ENCODE results near the gene CCDC88C. TPM values are rescaled to one million over a fixed set of nuclear protein-coding genes. Genes with fewer than 3 reads are reported as not detected.

The CCDC88C gene
- total RNA-seq, 1 donor from 2014 or later, result 17.8 TPM

DNA sequence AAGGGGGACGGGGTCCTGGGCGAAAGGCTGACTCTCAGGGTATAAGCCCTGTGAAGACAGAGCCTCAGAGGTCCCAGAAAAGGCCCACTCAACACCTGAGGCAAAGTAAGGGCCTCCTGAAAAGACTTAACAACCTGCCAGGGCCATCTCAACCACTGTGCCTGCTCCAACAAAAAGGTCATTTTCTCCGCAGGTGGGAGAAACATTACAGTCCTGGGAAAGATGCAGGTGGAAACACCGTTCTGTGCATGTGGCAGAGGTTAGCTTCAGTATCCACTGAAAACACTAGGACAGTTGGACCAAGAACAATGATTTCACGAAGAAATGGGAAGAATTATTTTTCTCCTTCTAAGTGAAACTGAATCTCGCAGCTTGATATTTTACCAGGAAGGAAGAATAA lies 50.9 kb downstream of the CCDC88C start:
- peaks cover 98% of the 10 kb centered on the region for H3K79me2 ChIP-seq (ENCODE audit: low read depth)
- H3K9ac ChIP-seq, result no peak overlapping the region
- H3K27ac Mint-ChIP-seq, result no peak overlapping the region
- H3K4me2 ChIP-seq, result no peak overlapping the region
- H3K4me3 ChIP-seq, result no peak overlapping the region
- no peak overlapping the region for H3K4me3 Mint-ChIP-seq
- no peaks in the 10 kb centered on the region for H3K36me3 Mint-ChIP-seq
- no peak overlapping the region for H2AFZ ChIP-seq (replicated peaks)
- H3K4me1 ChIP-seq, result peaks cover 45% of the 10 kb centered on the region
- H3K36me3 ChIP-seq, result no peaks in the 10 kb centered on the region
- no peaks in the 10 kb centered on the region for H3K9me3 ChIP-seq (ENCODE audit: low read depth)
- H3K27me3 ChIP-seq, result no peaks in the 10 kb centered on the region
- H3K9me3 Mint-ChIP-seq, result no peaks in the 10 kb centered on the region
- no peak for DNase-seq (ENCODE audit: low spot score)
- peaks cover 72% of the 10 kb centered on the region for H4K20me1 ChIP-seq (ENCODE audit: low read depth)
- peaks cover 4% of the 10 kb centered on the region for H3K27me3 Mint-ChIP-seq (ENCODE audit: insufficient read depth, low read depth)
- peaks cover 44% of the 10 kb centered on the region for H3K4me1 Mint-ChIP-seq
- H3K27ac ChIP-seq, result no peak overlapping the region
- TF ChIP-seq EZH2 (IDR thresholded peaks at IDR 0.05) (no peak), EZH2phosphoT487 (IDR thresholded peaks at IDR 0.05) (no peak)
- TF ChIP-seq, protein P1, sequence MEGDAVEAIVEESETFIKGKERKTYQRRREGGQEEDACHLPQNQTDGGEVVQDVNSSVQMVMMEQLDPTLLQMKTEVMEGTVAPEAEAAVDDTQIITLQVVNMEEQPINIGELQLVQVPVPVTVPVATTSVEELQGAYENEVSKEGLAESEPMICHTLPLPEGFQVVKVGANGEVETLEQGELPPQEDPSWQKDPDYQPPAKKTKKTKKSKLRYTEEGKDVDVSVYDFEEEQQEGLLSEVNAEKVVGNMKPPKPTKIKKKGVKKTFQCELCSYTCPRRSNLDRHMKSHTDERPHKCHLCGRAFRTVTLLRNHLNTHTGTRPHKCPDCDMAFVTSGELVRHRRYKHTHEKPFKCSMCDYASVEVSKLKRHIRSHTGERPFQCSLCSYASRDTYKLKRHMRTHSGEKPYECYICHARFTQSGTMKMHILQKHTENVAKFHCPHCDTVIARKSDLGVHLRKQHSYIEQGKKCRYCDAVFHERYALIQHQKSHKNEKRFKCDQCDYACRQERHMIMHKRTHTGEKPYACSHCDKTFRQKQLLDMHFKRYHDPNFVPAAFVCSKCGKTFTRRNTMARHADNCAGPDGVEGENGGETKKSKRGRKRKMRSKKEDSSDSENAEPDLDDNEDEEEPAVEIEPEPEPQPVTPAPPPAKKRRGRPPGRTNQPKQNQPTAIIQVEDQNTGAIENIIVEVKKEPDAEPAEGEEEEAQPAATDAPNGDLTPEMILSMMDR (IDR thresholded peaks at IDR 0.05), result no peak
- peaks cover 3% of the 10 kb centered on the region for H3F3A ChIP-seq (ENCODE audit: low read depth)

DNA sequence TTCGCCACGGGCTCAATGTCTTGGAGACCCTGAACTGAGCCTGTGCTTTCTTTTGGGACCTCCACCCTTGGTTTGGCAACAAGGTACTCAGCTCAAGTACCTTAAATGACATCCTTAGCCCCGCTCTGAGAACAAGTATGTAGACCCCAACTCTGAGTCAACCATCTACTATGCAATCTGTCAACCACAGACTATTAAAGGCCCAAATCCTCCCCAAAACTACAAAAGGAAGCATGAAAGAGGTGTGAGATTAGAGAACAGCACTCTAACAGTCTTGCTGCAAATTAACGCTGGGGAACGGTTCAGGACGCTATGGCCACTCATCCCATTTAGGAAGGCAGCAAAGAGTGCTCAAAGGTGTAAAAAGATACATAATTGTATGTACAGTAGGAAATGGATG lies 52.1 kb downstream of the CCDC88C start:
- H3K9me3 Mint-ChIP-seq, result no peaks in the 10 kb centered on the region
- DNase-seq (ENCODE audit: low spot score), result no peak
- no peaks in the 10 kb centered on the region for H3K27me3 ChIP-seq
- peaks cover 49% of the 10 kb centered on the region for H3K4me1 Mint-ChIP-seq
- H3K9me3 ChIP-seq (ENCODE audit: low read depth), result no peaks in the 10 kb centered on the region
- H3F3A ChIP-seq (ENCODE audit: low read depth), result peaks cover 3% of the 10 kb centered on the region
- H3K27ac Mint-ChIP-seq, result peak overlapping the region; percentile 43
- peaks cover 37% of the 10 kb centered on the region for H3K4me1 ChIP-seq
- no peak overlapping the region for H3K9ac ChIP-seq
- H3K4me2 ChIP-seq, result no peak overlapping the region
- no peak overlapping the region for H3K27ac ChIP-seq
- no peaks in the 10 kb centered on the region for H3K36me3 Mint-ChIP-seq
- H3K36me3 ChIP-seq, result no peaks in the 10 kb centered on the region
- no peak for TF ChIP-seq EZH2 (IDR thresholded peaks at IDR 0.05)
- no peak for TF ChIP-seq EZH2phosphoT487 (IDR thresholded peaks at IDR 0.05)
- TF ChIP-seq, protein P1 (IDR thresholded peaks at IDR 0.05), result no peak
- H3K27me3 Mint-ChIP-seq (ENCODE audit: insufficient read depth, low read depth), result peaks cover 7% of the 10 kb centered on the region
- H2AFZ ChIP-seq (replicated peaks), result no peak overlapping the region
- H3K79me2 ChIP-seq (ENCODE audit: low read depth), result peaks cover 96% of the 10 kb centered on the region
- no peak overlapping the region for H3K4me3 Mint-ChIP-seq
- peaks cover 60% of the 10 kb centered on the region for H4K20me1 ChIP-seq (ENCODE audit: low read depth)
- H3K4me3 ChIP-seq, result no peak overlapping the region

DNA sequence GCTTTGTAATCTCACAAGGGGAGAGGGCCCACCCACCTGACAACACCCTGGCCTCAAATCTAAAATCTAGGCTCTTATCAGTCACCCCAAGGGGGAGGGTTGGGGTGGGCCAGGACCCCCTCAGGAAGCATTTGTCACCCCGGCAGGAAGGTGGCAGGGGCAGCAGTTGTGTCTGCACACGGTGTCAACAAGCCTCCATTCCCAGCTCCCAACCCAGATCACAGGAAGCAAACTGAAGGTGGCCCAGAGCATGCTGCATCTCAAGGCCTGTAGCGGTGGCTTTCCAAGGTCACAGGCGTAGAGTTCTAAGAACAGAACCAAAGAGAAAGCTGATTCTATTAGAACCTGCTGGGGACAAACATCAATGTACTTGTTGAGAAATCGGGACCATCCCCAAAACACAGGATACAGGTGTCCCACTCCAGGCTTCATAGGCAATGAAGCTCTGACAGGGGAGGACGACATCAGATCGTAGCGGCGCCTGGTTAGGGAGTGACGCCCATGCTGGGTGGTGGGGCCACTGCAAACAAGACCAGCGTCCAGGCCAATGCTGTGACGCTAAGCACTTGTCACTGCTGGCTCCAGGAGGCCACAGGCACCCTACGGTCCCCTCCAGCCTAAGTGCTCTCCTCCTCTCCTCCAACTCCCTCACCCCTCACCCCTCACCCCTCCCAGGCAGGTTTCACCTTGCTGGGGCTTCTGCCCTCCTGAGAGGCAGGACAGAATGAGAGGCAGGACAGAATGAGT lies 52.9 kb downstream of the CCDC88C start:
- H3K79me2 ChIP-seq (ENCODE audit: low read depth), result peaks cover 96% of the 10 kb centered on the region
- no peak for DNase-seq (ENCODE audit: low spot score)
- Mint-ChIP-seq H3K9me3 (no peaks in the 10 kb centered on the region), H3K27me3 (ENCODE audit: insufficient read depth, low read depth) (peaks cover 7% of the 10 kb centered on the region), H3K4me3 (no peak overlapping the region), H3K27ac (no peak overlapping the region), H3K4me1 (peaks cover 43% of the 10 kb centered on the region), H3K36me3 (no peaks in the 10 kb centered on the region)
- H3F3A ChIP-seq (ENCODE audit: low read depth), result peaks cover 3% of the 10 kb centered on the region
- no peaks in the 10 kb centered on the region for H3K27me3 ChIP-seq
- peaks cover 51% of the 10 kb centered on the region for H4K20me1 ChIP-seq (ENCODE audit: low read depth)
- H3K9ac ChIP-seq, result no peak overlapping the region
- H3K4me2 ChIP-seq, result peak overlapping the region; percentile 12
- no peak overlapping the region for H2AFZ ChIP-seq (replicated peaks)
- no peak for TF ChIP-seq EZH2phosphoT487 (IDR thresholded peaks at IDR 0.05)
- no peak for TF ChIP-seq EZH2 (IDR thresholded peaks at IDR 0.05)
- TF ChIP-seq, protein P1 (IDR thresholded peaks at IDR 0.05), result no peak
- H3K4me3 ChIP-seq, result no peak overlapping the region
- no peaks in the 10 kb centered on the region for H3K36me3 ChIP-seq
- H3K4me1 ChIP-seq, result peaks cover 29% of the 10 kb centered on the region
- no peak overlapping the region for H3K27ac ChIP-seq
- no peaks in the 10 kb centered on the region for H3K9me3 ChIP-seq (ENCODE audit: low read depth)
